GM21576 (cell line): Measurements from ENCODE around the gene STX10.

Source experiments
- ATAC-seq: cut with Tn5 transposase; IDR thresholded peaks from one replicate; pipeline ENCODE4 v1.9.1; 2021; ENCODE audit warnings: mild to moderate bottlenecking, moderate library complexity; ENCODE audit not compliant: unreplicated experiment

STX10 gene

GRCh38 chr19:13146763-13147563 lies 3.2 kb downstream of the STX10 start:
- no peak for ATAC-seq

GRCh38 chr19:13139633-13140311 lies 10.4 kb downstream of the STX10 start:
- ATAC-seq = no peak

GRCh38 chr19:13138916-13139198 lies 11.3 kb downstream of the STX10 start:
- ATAC-seq = no peak

- no peak for ATAC-seq
These were observed 11.8 kb downstream of the STX10 start for GRCh38 chr19:13138171-13138915.

- ATAC-seq = no peak
These were observed 12.8 kb downstream of the STX10 start for GRCh38 chr19:13137290-13137794.

GRCh38 chr19:13135068-13136062 lies 14.8 kb downstream of the STX10 start:
- ATAC-seq = no peak

GRCh38 chr19:13134626-13135025 lies 15.5 kb downstream of the STX10 start:
- ATAC-seq = no peak

- no peak for ATAC-seq
These were observed 16.8 kb downstream of the STX10 start for GRCh38 chr19:13133241-13133870.

GRCh38 chr19:13132471-13133180 lies 17.5 kb downstream of the STX10 start:
- ATAC-seq = no peak

- ATAC-seq = no peak
These were observed 19.2 kb downstream of the STX10 start for GRCh38 chr19:13130886-13131490.

GRCh38 chr19:13129384-13129783 lies 20.8 kb downstream of the STX10 start:
- ATAC-seq = no peak

- no peak for ATAC-seq
These were observed 21.6 kb downstream of the STX10 start for GRCh38 chr19:13128583-13128982.

- no peak for ATAC-seq
These were observed 22.2 kb downstream of the STX10 start for GRCh38 chr19:13127811-13128575.

- ATAC-seq = no peak
These were observed 23.1 kb downstream of the STX10 start for GRCh38 chr19:13127051-13127450.

- ATAC-seq = no peak
These were observed 26.9 kb downstream of the STX10 start for GRCh38 chr19:13122980-13123957.

- ATAC-seq = no peak
These were observed 27.8 kb downstream of the STX10 start for GRCh38 chr19:13122275-13122878.
